HL-60 (cell line): ENCODE data around the gene H2AZ1.

Source experiments
- DNase-seq, 2 experiments: peaks; one replicate each; pipeline ENCODE4 v3.0.0-alpha.2; 2010 to 2020; ENCODE audit warnings: low read depth in 1 of 2, low spot score in 1 of 2
- H3K27ac ChIP-seq: fragments of 250-450 bp; sonication (Bioruptor Pico); replicated peaks from 2 replicates; pipeline ENCODE4 v1.5.1; 2020; ENCODE audit warnings: mild to moderate bottlenecking, moderate library complexity
- H3K27me3 ChIP-seq: fragments of 250-450 bp; sonication (Bioruptor Pico); 2 replicates; pipeline ENCODE4 v1.5.1; 2021; ENCODE audit warnings: mild to moderate bottlenecking, moderate library complexity; ENCODE audit not compliant: insufficient read depth, poor library complexity, severe bottlenecking
- H3K4me3 ChIP-seq: replicated peaks from 2 replicates; pipeline ENCODE4 v1.5.1; 2011; ENCODE audit warnings: mild to moderate bottlenecking, control low read depth, low read length; ENCODE audit not compliant: insufficient read depth
- CTCF ChIP-seq: IDR thresholded peaks from one replicate; pipeline ENCODE4 v1.5.1; 2011; ENCODE audit warnings: low read length, control low read depth, inconsistent platforms; ENCODE audit not compliant: insufficient read depth
- GABPA ChIP-seq: IDR thresholded peaks from 2 replicates; pipeline ENCODE4 v1.6.1; 2012; ENCODE audit warnings: low read depth
- POLR2AphosphoS5 ChIP-seq: IDR thresholded peaks from 2 replicates; pipeline ENCODE4 v1.6.1; 2012; ENCODE audit warnings: low read depth
- REST ChIP-seq: IDR thresholded peaks from 2 replicates; pipeline ENCODE4 v1.6.1; 2012; ENCODE audit warnings: low read depth; ENCODE audit not compliant: insufficient replicate concordance
- SPI1 ChIP-seq: IDR thresholded peaks from 2 replicates; pipeline ENCODE4 v1.6.1; 2012; ENCODE audit warnings: low read depth, mild to moderate bottlenecking, borderline replicate concordance

H2AZ1 gene

GRCh38 chr4:99943904-99944437 is 6.1 kb downstream of the H2AZ1 start:
- no peak overlapping the region for H3K27ac ChIP-seq
- no peaks in the 10 kb centered on the region for H3K27me3 ChIP-seq
- DNase-seq = no peak
- H3K4me3 ChIP-seq = no peak overlapping the region
- no peak for TF ChIP-seq REST
- TF ChIP-seq POLR2AphosphoS5 = no peak
- TF ChIP-seq SPI1 = no peak
- no peak for TF ChIP-seq GABPA
- no peak for TF ChIP-seq CTCF

GRCh38 chr4:99938243-99938753 is 11.8 kb downstream of the H2AZ1 start:
- no peak overlapping the region for H3K4me3 ChIP-seq
- H3K27me3 ChIP-seq = no peaks in the 10 kb centered on the region
- TF ChIP-seq CTCF (no peak), SPI1 (no peak), REST (no peak), POLR2AphosphoS5 (no peak), GABPA (no peak)
- H3K27ac ChIP-seq = no peak overlapping the region
- DNase-seq = no peak

GRCh38 chr4:99934891-99935290 is 15.2 kb downstream of the H2AZ1 start:
- no peak for TF ChIP-seq CTCF
- TF ChIP-seq POLR2AphosphoS5 = no peak
- TF ChIP-seq SPI1 = no peak
- TF ChIP-seq REST = no peak
- TF ChIP-seq GABPA = no peak
- no peaks in the 10 kb centered on the region for H3K27me3 ChIP-seq
- no peak overlapping the region for H3K4me3 ChIP-seq
- H3K27ac ChIP-seq = no peak overlapping the region
- DNase-seq = no peak
